MG63 (cell line): ENCODE measurements around the gene SELENOO. TPM values are rescaled to one million over a fixed set of nuclear protein-coding genes. Genes with fewer than 3 reads are reported as not detected.
A peak's percentile ranks its signal among the peaks of the same experiment; 100 is the strongest.
"Not testable (repeated sequence)": the region's sequence is repeated elsewhere in the genome, so short reads cannot be mapped to it uniquely, and the experiment has no call there.

Source experiments
- DNase-seq: peaks from one replicate; pipeline ENCODE4 v3.0.0-alpha.2; 2020
- H3K27me3 ChIP-seq: fragments of 250-450 bp; sonication (Bioruptor Pico); 2 replicates; pipeline ENCODE4 v1.5.1; 2020; ENCODE audit warnings: mild to moderate bottlenecking, moderate library complexity
- H3K36me3 ChIP-seq: fragments of 250-450 bp; sonication (Bioruptor Pico); 2 replicates; pipeline ENCODE4 v1.5.1; 2020; ENCODE audit warnings: mild to moderate bottlenecking, moderate library complexity
- H3K4me3 ChIP-seq: fragments of 250-450 bp; sonication (Bioruptor Pico); 2 replicates; pipeline ENCODE4 v1.5.1; 2020; ENCODE audit warnings: mild to moderate bottlenecking, moderate library complexity
- H3K9me3 ChIP-seq: fragments of 250-450 bp; sonication (Bioruptor Pico); 2 replicates; pipeline ENCODE4 v1.5.1; 2020; ENCODE audit warnings: mild to moderate bottlenecking, moderate library complexity
- total RNA-seq: library from RNA; depleted of rRNA; stranded (reverse); fragments of >200 nt; shearing (Covaris generic); gene quantifications from 2 replicates; pipeline ENCODE4 v1.2.3, GENCODE V29; 2014; ENCODE audit warnings: low replicate concordance; rRNA removed

SELENOO gene
- total RNA-seq = 6.5 and 13.8 TPM in 2 replicates

- DNase-seq = peak; percentile 88
- Histone ChIP-seq H3K36me3 (peaks cover 30% of the 10 kb centered on the region), H3K27me3 (no peaks in the 10 kb centered on the region), H3K9me3 (no peaks in the 10 kb centered on the region), H3K4me3 (peak within 1 kb of the TSS; percentile 60)
These were observed at the start of gene SELENOO for GRCh38 chr22:50200461-50201190. TSS of gene SELENOO (plus strand) at chr22:50201011. CDS start at chr22:50201037, 26 bp downstream.

GRCh38 chr22:50151571-50152537 lies 49.0 kb upstream of the SELENOO start:
- DNase-seq = no peak
- Histone ChIP-seq H3K36me3 (no peaks in the 10 kb centered on the region), H3K9me3 (no peaks in the 10 kb centered on the region), H3K4me3 (no peak overlapping the region), H3K27me3 (no peaks in the 10 kb centered on the region)

GRCh38 chr22:50153056-50153755 lies 47.6 kb upstream of the SELENOO start:
- no peaks in the 10 kb centered on the region for H3K36me3 ChIP-seq
- no peaks in the 10 kb centered on the region for H3K9me3 ChIP-seq
- DNase-seq = no peak
- no peak overlapping the region for H3K4me3 ChIP-seq
- peaks cover 2% of the 10 kb centered on the region; the same call in 1 of the 2 replicates for H3K27me3 ChIP-seq

- no peak for DNase-seq
- no peaks in the 10 kb centered on the region for H3K36me3 ChIP-seq
- no peaks in the 10 kb centered on the region for H3K9me3 ChIP-seq
- peaks cover 2% of the 10 kb centered on the region; the same call in 1 of the 2 replicates for H3K27me3 ChIP-seq
- no peak overlapping the region for H3K4me3 ChIP-seq
These were observed 47.1 kb upstream of the SELENOO start for GRCh38 chr22:50153756-50154140.

GRCh38 chr22:50157709-50158375 lies 43.0 kb upstream of the SELENOO start:
- no peak overlapping the region for H3K4me3 ChIP-seq
- DNase-seq = no peak
- no peaks in the 10 kb centered on the region for H3K36me3 ChIP-seq
- no peaks in the 10 kb centered on the region for H3K9me3 ChIP-seq
- peaks cover 2% of the 10 kb centered on the region; the same call in 1 of the 2 replicates for H3K27me3 ChIP-seq

- H3K36me3 ChIP-seq = no peaks in the 10 kb centered on the region
- no peak for DNase-seq
- no peaks in the 10 kb centered on the region for H3K9me3 ChIP-seq
- peaks cover 2% of the 10 kb centered on the region; the same call in 1 of the 2 replicates for H3K27me3 ChIP-seq
- H3K4me3 ChIP-seq = no peak overlapping the region
These were observed 39.9 kb upstream of the SELENOO start for GRCh38 chr22:50160947-50161346.

GRCh38 chr22:50161508-50162390 lies 39.1 kb upstream of the SELENOO start:
- Histone ChIP-seq H3K9me3 (no peaks in the 10 kb centered on the region), H3K27me3 (peaks cover 2% of the 10 kb centered on the region; the same call in 1 of the 2 replicates), H3K36me3 (no peaks in the 10 kb centered on the region), H3K4me3 (no peak overlapping the region)
- DNase-seq = no peak

GRCh38 chr22:50162391-50162956 lies 38.3 kb upstream of the SELENOO start:
- Histone ChIP-seq H3K9me3 (no peaks in the 10 kb centered on the region), H3K4me3 (no peak overlapping the region), H3K27me3 (peaks cover 2% of the 10 kb centered on the region; the same call in 1 of the 2 replicates), H3K36me3 (no peaks in the 10 kb centered on the region)
- DNase-seq = no peak

- H3K9me3 ChIP-seq = no peaks in the 10 kb centered on the region
- peaks cover 2% of the 10 kb centered on the region; the same call in 1 of the 2 replicates for H3K27me3 ChIP-seq
- no peaks in the 10 kb centered on the region for H3K36me3 ChIP-seq
- no peak for DNase-seq
- no peak overlapping the region for H3K4me3 ChIP-seq
These were observed 35.2 kb upstream of the SELENOO start for GRCh38 chr22:50165436-50166123.

GRCh38 chr22:50167689-50168489 lies 32.9 kb upstream of the SELENOO start:
- no peak for DNase-seq
- Histone ChIP-seq H3K36me3 (no peaks in the 10 kb centered on the region), H3K4me3 (no peak overlapping the region), H3K27me3 (peaks cover 2% of the 10 kb centered on the region; the same call in 1 of the 2 replicates), H3K9me3 (no peaks in the 10 kb centered on the region)

GRCh38 chr22:50168490-50169180 lies 32.2 kb upstream of the SELENOO start:
- not testable (repeated sequence) for DNase-seq, H3K9me3 ChIP-seq, H3K4me3 ChIP-seq, H3K27me3 ChIP-seq, H3K36me3 ChIP-seq

GRCh38 chr22:50169181-50169759 lies 31.5 kb upstream of the SELENOO start:
- H3K9me3 ChIP-seq = no peaks in the 10 kb centered on the region
- H3K36me3 ChIP-seq = no peaks in the 10 kb centered on the region
- DNase-seq = no peak
- 0 out of 2 replicates have a peak overlapping the region, but pooled peaks have one; percentile 29 for H3K4me3 ChIP-seq
- H3K27me3 ChIP-seq = peaks cover 2% of the 10 kb centered on the region; the same call in 1 of the 2 replicates
